Activated CD4-positive, alpha-beta memory T cell treated with anti-CD3 and anti-CD28 coated beads, Interleukin-2, amount 10 ng/mL, durations not matched to agents 7 days and 5 days (primary cell): ENCODE results near the gene CPT1B. TPM values are rescaled to one million over a fixed set of nuclear protein-coding genes. Genes with fewer than 3 reads are reported as not detected.
A peak's percentile ranks its signal among the peaks of the same experiment; 100 is the strongest.
"Not testable (repeated sequence)": the region's sequence is repeated elsewhere in the genome, so short reads cannot be mapped to it uniquely, and the experiment has no call there.

ENCODE experiments used
- CTCF ChIA-PET: fragments of 350-600 bp; sonication (Branson Sonifier 250); formaldehyde crosslinking; loops from one replicate; lab custom pipeline; 2021; ENCODE audit warnings: antibody characterized with exemption, inconsistent platforms; lab: Charles Lee
- POLR2A ChIA-PET: fragments of 350-600 bp; sonication (Branson Sonifier 250); formaldehyde crosslinking; loops from one replicate; lab custom pipeline; 2021; ENCODE audit warnings: antibody characterized with exemption; lab: Charles Lee
- DNase-seq: peaks from one replicate; pipeline ENCODE4 v3.0.0-alpha.2; 2020
- H3K27ac Mint-ChIP-seq: one replicate; pipeline ENCODE4 v1.8.0; 2021; ENCODE audit warnings: mild to moderate bottlenecking, mixed read lengths
- H3K27me3 Mint-ChIP-seq: one replicate; pipeline ENCODE4 v1.8.0; 2021; ENCODE audit warnings: mixed read lengths
- H3K36me3 Mint-ChIP-seq: one replicate; pipeline ENCODE4 v1.8.0; 2021; ENCODE audit warnings: low read depth, mixed read lengths
- H3K4me1 Mint-ChIP-seq: one replicate; pipeline ENCODE4 v1.8.0; 2021; ENCODE audit warnings: mixed read lengths
- H3K4me3 Mint-ChIP-seq: one replicate; pipeline ENCODE4 v1.8.0; 2021; ENCODE audit warnings: mild to moderate bottlenecking, mixed read lengths
- H3K9me3 Mint-ChIP-seq: one replicate; pipeline ENCODE4 v1.8.0; 2021; ENCODE audit warnings: mixed read lengths
- total RNA-seq, 2 experiments: library from RNA; stranded (reverse); gene quantifications; one replicate each; pipeline ENCODE4 v1.2.3, GENCODE V29; 2021

CPT1B gene
- total RNA-seq, 2 experiments from 2014 or later = 60.8 to 60.9 TPM

GRCh38 chr22:50533856-50534711 lies 44.1 kb downstream of the CPT1B start:
- Mint-ChIP-seq H3K4me3 (peak overlapping the region; percentile 43), H3K4me1 (peaks cover 52% of the 10 kb centered on the region), H3K36me3 (peaks cover 21% of the 10 kb centered on the region), H3K27ac (peak overlapping the region; percentile 98)
- not testable (repeated sequence) for DNase-seq, H3K27me3 Mint-ChIP-seq, H3K9me3 Mint-ChIP-seq
- ChIA-PET CTCF (interaction anchor here (1.0 to 3.4 kb wide), 5 partner anchors 8 to 37 kb away, joined by 3 to 27 read pairs (median 5); partner anchors contain the start of genes LMF2, NCAPH2, SCO2 and SYCE3), POLR2A (interaction anchor here (0.8 to 10.1 kb wide), 6 partner anchors 6 to 87 kb away, joined by 3 to 583 read pairs (median 22); partner anchors contain the start of genes CHKB, KLHDC7B, SCO2 and TYMP)

GRCh38 chr22:50532824-50533796 lies 45.1 kb downstream of the CPT1B start:
- ChIA-PET POLR2A (interaction anchor here (1.1 to 12.1 kb wide), 12 partner anchors 5 to 342 kb away, joined by 3 to 583 read pairs (median 22); partner anchors contain the start of genes CHKB, KLHDC7B, LMF2 and NCAPH2), CTCF (interaction anchor here (0.9 to 3.4 kb wide), 4 partner anchors 7 to 30 kb away, joined by 3 to 27 read pairs (median 6); partner anchors contain the start of genes SCO2 and SYCE3)
- Mint-ChIP-seq H3K36me3 (peaks cover 27% of the 10 kb centered on the region), H3K9me3 (no peaks in the 10 kb centered on the region), H3K4me3 (peak overlapping the region; percentile 95), H3K27ac (peak overlapping the region; percentile 98), H3K27me3 (no peaks in the 10 kb centered on the region), H3K4me1 (peaks cover 56% of the 10 kb centered on the region)
- DNase-seq = no peak

- peaks cover 33% of the 10 kb centered on the region for H3K36me3 Mint-ChIP-seq
- ChIA-PET CTCF (interaction anchor here (0.9 to 2.4 kb wide), 4 partner anchors 9 to 31 kb away, joined by 3 to 7 read pairs (median 4); partner anchors contain the start of gene SYCE3), POLR2A (interaction anchor here (0.8 to 12.1 kb wide), 13 partner anchors 6 to 341 kb away, joined by 3 to 583 read pairs (median 10); partner anchors contain the start of genes ADM2, CHKB, KLHDC7B and LMF2)
- no peaks in the 10 kb centered on the region for H3K27me3 Mint-ChIP-seq
- DNase-seq = no peak
- peak overlapping the region; percentile 95 for H3K4me3 Mint-ChIP-seq
- no peaks in the 10 kb centered on the region for H3K9me3 Mint-ChIP-seq
- peak overlapping the region; percentile 98 for H3K27ac Mint-ChIP-seq
- H3K4me1 Mint-ChIP-seq = peaks cover 56% of the 10 kb centered on the region
Measured at GRCh38 chr22:50531962-50532674, 46.1 kb downstream of the CPT1B start.

- ChIA-PET CTCF (interaction anchor here (0.9 to 2.4 kb wide), 4 partner anchors 7 to 31 kb away, joined by 3 to 7 read pairs (median 4); partner anchors contain the start of gene SYCE3), POLR2A (interaction anchor here (0.8 to 12.1 kb wide), 15 partner anchors 7 to 341 kb away, joined by 3 to 583 read pairs (median 8); partner anchors contain the start of genes ADM2, CHKB, KLHDC7B and LMF2)
- peak overlapping the region; percentile 98 for H3K27ac Mint-ChIP-seq
- H3K4me1 Mint-ChIP-seq = peaks cover 58% of the 10 kb centered on the region
- DNase-seq = peak; percentile 83
- H3K27me3 Mint-ChIP-seq = no peaks in the 10 kb centered on the region
- peak overlapping the region; percentile 95 for H3K4me3 Mint-ChIP-seq
- peaks cover 37% of the 10 kb centered on the region for H3K36me3 Mint-ChIP-seq
- H3K9me3 Mint-ChIP-seq = no peaks in the 10 kb centered on the region
Measured at GRCh38 chr22:50531546-50531961, 46.7 kb downstream of the CPT1B start.

- CTCF ChIA-PET = interaction anchor here (0.9 to 2.4 kb wide), 4 partner anchors 8 to 32 kb away, joined by 3 to 7 read pairs (median 4); partner anchors contain the start of gene SYCE3
- POLR2A ChIA-PET = interaction anchor here (0.6 to 12.1 kb wide), 12 partner anchors 7 to 340 kb away, joined by 3 to 583 read pairs (median 11); partner anchors contain the start of genes CHKB, KLHDC7B, LMF2 and NCAPH2
- Mint-ChIP-seq H3K27me3 (no peaks in the 10 kb centered on the region), H3K9me3 (no peaks in the 10 kb centered on the region), H3K27ac (peak overlapping the region; percentile 98), H3K4me1 (peaks cover 53% of the 10 kb centered on the region), H3K36me3 (peaks cover 37% of the 10 kb centered on the region), H3K4me3 (peak overlapping the region; percentile 95)
- DNase-seq = peak; percentile 90
Measured at GRCh38 chr22:50530877-50531545, 47.2 kb downstream of the CPT1B start.

- Mint-ChIP-seq H3K4me1 (peaks cover 51% of the 10 kb centered on the region), H3K27me3 (no peaks in the 10 kb centered on the region), H3K27ac (peak overlapping the region; percentile 98), H3K36me3 (peaks cover 37% of the 10 kb centered on the region), H3K4me3 (peak overlapping the region; percentile 95), H3K9me3 (no peaks in the 10 kb centered on the region)
- ChIA-PET POLR2A (interaction anchor here (0.6 to 12.1 kb wide), 10 partner anchors 8 to 340 kb away, joined by 3 to 583 read pairs (median 20); partner anchors contain the start of genes CHKB, KLHDC7B, LMF2 and NCAPH2), CTCF (interaction anchor here (0.9 kb wide), 1 partner anchor 8 kb away, joined by 3 read pairs; no protein-coding TSS in a partner anchor)
- DNase-seq = no peak
Measured at GRCh38 chr22:50530580-50530876, 47.7 kb downstream of the CPT1B start.

GRCh38 chr22:50529897-50530579 lies 48.2 kb downstream of the CPT1B start, which contains the start of gene TYMP:
TSS of gene TYMP (minus strand) at chr22:50530012. CDS start at chr22:50529709, 303 bp downstream.
- H3K9me3 Mint-ChIP-seq = no peaks in the 10 kb centered on the region
- peaks cover 50% of the 10 kb centered on the region for H3K4me1 Mint-ChIP-seq
- H3K27me3 Mint-ChIP-seq = no peaks in the 10 kb centered on the region
- POLR2A ChIA-PET = interaction anchor here (0.7 to 12.1 kb wide), 21 partner anchors 8 to 579 kb away, joined by 3 to 583 read pairs (median 4); partner anchors contain the start of genes ARSA, CHKB, KLHDC7B and LMF2
- peaks cover 37% of the 10 kb centered on the region for H3K36me3 Mint-ChIP-seq
- H3K4me3 Mint-ChIP-seq = peak within 1 kb of the TSS; percentile 95
- CTCF ChIA-PET = interaction anchor here (1.0 to 6.0 kb wide), 5 partner anchors 12 to 91 kb away, joined by 4 to 150 read pairs (median 6); partner anchors contain the start of genes KLHDC7B, LMF2, NCAPH2 and SYCE3
- H3K27ac Mint-ChIP-seq = peak within 1 kb of the TSS; percentile 98
- peak; percentile 84 for DNase-seq

GRCh38 chr22:50529416-50529896 lies 48.8 kb downstream of the CPT1B start:
- ChIA-PET POLR2A (interaction anchor here (0.6 to 12.1 kb wide), 23 partner anchors 9 to 578 kb away, joined by 3 to 583 read pairs (median 4); partner anchors contain the start of genes ARSA, CHKB, KLHDC7B and LMF2), CTCF (interaction anchor here (1.0 to 6.0 kb wide), 5 partner anchors 12 to 92 kb away, joined by 4 to 150 read pairs (median 6); partner anchors contain the start of genes KLHDC7B, LMF2, NCAPH2 and SYCE3)
- peaks cover 53% of the 10 kb centered on the region for H3K4me1 Mint-ChIP-seq
- peak overlapping the region; percentile 83 for H3K4me3 Mint-ChIP-seq
- no peaks in the 10 kb centered on the region for H3K27me3 Mint-ChIP-seq
- no peaks in the 10 kb centered on the region for H3K9me3 Mint-ChIP-seq
- DNase-seq = no peak
- peaks cover 42% of the 10 kb centered on the region for H3K36me3 Mint-ChIP-seq
- peak overlapping the region; percentile 89 for H3K27ac Mint-ChIP-seq

GRCh38 chr22:50528682-50529415 lies 49.4 kb downstream of the CPT1B start:
- peak overlapping the region; percentile 89 for H3K27ac Mint-ChIP-seq
- CTCF ChIA-PET = interaction anchor here (1.4 to 6.0 kb wide), 4 partner anchors 13 to 92 kb away, joined by 4 to 150 read pairs (median 14); partner anchors contain the start of genes KLHDC7B, LMF2, NCAPH2 and SYCE3
- no peak for DNase-seq
- H3K4me3 Mint-ChIP-seq = peak overlapping the region; percentile 83
- H3K27me3 Mint-ChIP-seq = no peaks in the 10 kb centered on the region
- H3K4me1 Mint-ChIP-seq = peaks cover 49% of the 10 kb centered on the region
- H3K36me3 Mint-ChIP-seq = peaks cover 44% of the 10 kb centered on the region
- POLR2A ChIA-PET = interaction anchor here (0.6 to 12.1 kb wide), 16 partner anchors 9 to 277 kb away, joined by 3 to 583 read pairs (median 6); partner anchors contain the start of genes CHKB, HDAC10, LMF2 and NCAPH2
- no peaks in the 10 kb centered on the region for H3K9me3 Mint-ChIP-seq
